Neural cell (in vitro differentiated cells): ENCODE results near the gene PNISR. TPM values are rescaled to one million over a fixed set of nuclear protein-coding genes. Genes with fewer than 3 reads are reported as not detected.

Experiments used
- H2AFZ ChIP-seq: fragments of 200-600, 300-800 bp; sonication (generic), shearing (Covaris generic); 2 replicates; pipeline ENCODE4 v1.6.0; 2014; ENCODE audit warnings: low read depth, mild to moderate bottlenecking, antibody characterized with exemption, low read length, moderate library complexity
- H3F3A ChIP-seq: fragments of 200-600 bp; shearing (Covaris generic); 2 replicates; pipeline ENCODE4 v1.6.1; 2016; ENCODE audit warnings: mild to moderate bottlenecking, moderate library complexity, mixed read lengths, antibody characterized with exemption, low read length; ENCODE audit not compliant: insufficient read depth, poor library complexity, severe bottlenecking
- H3K27ac ChIP-seq: fragments of 200-600, 300-800 bp; sonication (generic), shearing (Covaris generic); 2 replicates; pipeline ENCODE4 v1.5.1; 2014; ENCODE audit warnings: mild to moderate bottlenecking, low read length, moderate library complexity
- H3K27me3 ChIP-seq: fragments of 300-800, 200-600 bp; sonication (generic), shearing (Covaris generic); 2 replicates; pipeline ENCODE4 v1.6.0; 2014; ENCODE audit warnings: mild to moderate bottlenecking, low read depth, low read length, moderate library complexity; ENCODE audit not compliant: insufficient read depth
- H3K36me3 ChIP-seq: fragments of 300-800, 200-600 bp; sonication (generic), shearing (Covaris generic); 2 replicates; pipeline ENCODE4 v1.5.1; 2014; ENCODE audit warnings: mild to moderate bottlenecking, antibody characterized with exemption, low read length, moderate library complexity; ENCODE audit not compliant: insufficient read depth
- H3K4me2 ChIP-seq: fragments of 300-800, 200-600 bp; sonication (generic), shearing (Covaris generic); 2 replicates; pipeline ENCODE4 v1.6.0; 2014; ENCODE audit warnings: mild to moderate bottlenecking, low read length
- H3K4me3 ChIP-seq: fragments of 300-800, 200-600 bp; sonication (generic), shearing (Covaris generic); 2 replicates; pipeline ENCODE4 v1.5.1; 2014; ENCODE audit warnings: mild to moderate bottlenecking, low read length, moderate library complexity
- H3K79me2 ChIP-seq: fragments of 200-600 bp; shearing (Covaris generic); replicated peaks from 2 replicates; pipeline ENCODE4 v1.6.0; 2014; ENCODE audit warnings: mild to moderate bottlenecking, low read length, moderate library complexity; ENCODE audit not compliant: insufficient read depth
- H3K9ac ChIP-seq: fragments of 300-800, 200-600 bp; sonication (generic), shearing (Covaris generic); 2 replicates; pipeline ENCODE4 v1.6.1; 2016; ENCODE audit warnings: mild to moderate bottlenecking, low read length, mixed read lengths
- H3K9me2 ChIP-seq: fragments of 200-600 bp; shearing (Covaris generic); 2 replicates; pipeline ENCODE4 v1.6.1; 2016; ENCODE audit warnings: mild to moderate bottlenecking, low read length, mixed read lengths; ENCODE audit not compliant: insufficient read depth
- H3K9me3 ChIP-seq: fragments of 200-600, 300-800 bp; sonication (generic), shearing (Covaris generic); 2 replicates; pipeline ENCODE4 v1.6.1; 2016; ENCODE audit warnings: mild to moderate bottlenecking, mixed run types, low read length, moderate library complexity, mixed read lengths
- H4K20me1 ChIP-seq: fragments of 200-600 bp; shearing (Covaris generic); 2 replicates; pipeline ENCODE4 v1.6.1; 2016; ENCODE audit warnings: mild to moderate bottlenecking, mixed run types; ENCODE audit not compliant: insufficient read depth
- EP300 ChIP-seq: fragments of 450-650 bp; conservative IDR thresholded peaks from 2 replicates; pipeline ENCODE4 v1.6.1; 2014; ENCODE audit warnings: antibody characterized with exemption, mild to moderate bottlenecking, moderate library complexity; ENCODE audit not compliant: poor library complexity, severe bottlenecking
- EZH2 ChIP-seq: fragments of 200-600, 300-800 bp; shearing (Covaris generic), sonication (generic); IDR thresholded peaks from 2 replicates; pipeline ENCODE4 v1.6.1; 2014; ENCODE audit warnings: antibody characterized with exemption, low read length, borderline replicate concordance, mild to moderate bottlenecking; ENCODE audit not compliant: insufficient read depth, poor library complexity, severe bottlenecking
- MXI1 ChIP-seq: fragments of 450-650 bp; conservative IDR thresholded peaks from 2 replicates; pipeline ENCODE4 v1.6.1; 2014; ENCODE audit warnings: antibody characterized with exemption, mild to moderate bottlenecking; ENCODE audit not compliant: poor library complexity, severe bottlenecking
- POLR2AphosphoS5 ChIP-seq: IDR thresholded peaks from 2 replicates; pipeline ENCODE4 v1.6.1; 2012
- RAD21 ChIP-seq: fragments of 450-650 bp; conservative IDR thresholded peaks from 2 replicates; pipeline ENCODE4 v1.6.1; 2014; ENCODE audit warnings: antibody characterized with exemption, mild to moderate bottlenecking, moderate library complexity
- SMC3 ChIP-seq: fragments of 450-650 bp; conservative IDR thresholded peaks from 2 replicates; pipeline ENCODE4 v1.6.1; 2014; ENCODE audit warnings: antibody characterized with exemption, mild to moderate bottlenecking, moderate library complexity; ENCODE audit not compliant: poor library complexity
- TAF1 ChIP-seq: IDR thresholded peaks from 2 replicates; pipeline ENCODE4 v1.6.1; 2012; ENCODE audit warnings: low read depth
- polyA plus RNA-seq: library from polyadenylated mRNA; depleted of rRNA; stranded (reverse); fragments of >200 nt; gene quantifications from 2 replicates; pipeline ENCODE4 v1.2.3, GENCODE V29; 2014
- TF ChIP-seq, protein P1 (sequence below): fragments of 450-650 bp; IDR thresholded peaks from 2 replicates; pipeline ENCODE4 v1.5.1; 2014; ENCODE audit warnings: antibody characterized with exemption, mild to moderate bottlenecking, moderate library complexity; ENCODE audit not compliant: poor library complexity, severe bottlenecking
- TF ChIP-seq, protein P2 (sequence below): IDR thresholded peaks from 2 replicates; pipeline ENCODE4 v1.6.1; 2012; ENCODE audit warnings: borderline replicate concordance

Gene PNISR
- polyA plus RNA-seq, 1 donor from 2014 or later: 391 TPM

DNA sequence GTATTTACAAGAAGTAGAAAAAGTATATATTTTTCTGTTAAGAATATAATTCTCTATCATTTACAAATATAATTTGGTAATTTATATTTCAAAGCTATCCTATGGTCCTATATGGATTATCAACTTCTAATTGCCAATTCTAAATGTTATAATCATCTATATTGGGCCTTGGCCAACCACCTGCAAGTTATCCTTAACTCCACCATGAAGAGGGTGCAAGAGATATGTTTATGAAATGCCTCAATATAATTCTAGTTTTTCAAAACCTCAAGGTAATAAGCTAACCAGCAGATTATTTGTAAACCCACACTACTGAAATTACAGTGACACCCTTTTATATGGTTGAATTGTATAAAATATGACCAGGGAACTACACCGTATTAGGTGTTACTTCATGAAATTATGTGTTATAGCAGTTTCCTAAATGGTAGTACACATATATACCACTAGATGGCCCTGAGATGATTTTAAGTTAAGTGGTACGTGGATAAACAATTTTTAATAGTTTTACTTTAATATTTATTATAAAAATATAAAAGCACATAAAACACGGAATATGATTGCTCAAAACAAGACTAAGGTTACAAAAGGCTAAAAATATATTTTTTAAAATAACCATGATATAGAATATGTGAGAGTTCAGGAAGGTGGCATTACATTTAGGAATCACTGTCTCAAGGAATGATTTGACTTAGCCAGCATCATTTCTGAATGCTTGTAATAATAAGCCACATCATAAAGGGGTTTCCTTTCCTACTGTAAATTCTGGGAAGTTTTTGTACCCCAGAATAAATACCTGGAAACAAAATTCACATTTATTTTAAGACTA, 9.8 kb upstream of the PNISR start:
- H3K4me2 ChIP-seq: no peak overlapping the region
- TF ChIP-seq, protein P1, sequence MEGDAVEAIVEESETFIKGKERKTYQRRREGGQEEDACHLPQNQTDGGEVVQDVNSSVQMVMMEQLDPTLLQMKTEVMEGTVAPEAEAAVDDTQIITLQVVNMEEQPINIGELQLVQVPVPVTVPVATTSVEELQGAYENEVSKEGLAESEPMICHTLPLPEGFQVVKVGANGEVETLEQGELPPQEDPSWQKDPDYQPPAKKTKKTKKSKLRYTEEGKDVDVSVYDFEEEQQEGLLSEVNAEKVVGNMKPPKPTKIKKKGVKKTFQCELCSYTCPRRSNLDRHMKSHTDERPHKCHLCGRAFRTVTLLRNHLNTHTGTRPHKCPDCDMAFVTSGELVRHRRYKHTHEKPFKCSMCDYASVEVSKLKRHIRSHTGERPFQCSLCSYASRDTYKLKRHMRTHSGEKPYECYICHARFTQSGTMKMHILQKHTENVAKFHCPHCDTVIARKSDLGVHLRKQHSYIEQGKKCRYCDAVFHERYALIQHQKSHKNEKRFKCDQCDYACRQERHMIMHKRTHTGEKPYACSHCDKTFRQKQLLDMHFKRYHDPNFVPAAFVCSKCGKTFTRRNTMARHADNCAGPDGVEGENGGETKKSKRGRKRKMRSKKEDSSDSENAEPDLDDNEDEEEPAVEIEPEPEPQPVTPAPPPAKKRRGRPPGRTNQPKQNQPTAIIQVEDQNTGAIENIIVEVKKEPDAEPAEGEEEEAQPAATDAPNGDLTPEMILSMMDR: peak; percentile 59
- no peak for TF ChIP-seq TAF1
- TF ChIP-seq EZH2: no peak
- TF ChIP-seq RAD21: peak; percentile 22
- peak; percentile 33 for TF ChIP-seq SMC3

DNA sequence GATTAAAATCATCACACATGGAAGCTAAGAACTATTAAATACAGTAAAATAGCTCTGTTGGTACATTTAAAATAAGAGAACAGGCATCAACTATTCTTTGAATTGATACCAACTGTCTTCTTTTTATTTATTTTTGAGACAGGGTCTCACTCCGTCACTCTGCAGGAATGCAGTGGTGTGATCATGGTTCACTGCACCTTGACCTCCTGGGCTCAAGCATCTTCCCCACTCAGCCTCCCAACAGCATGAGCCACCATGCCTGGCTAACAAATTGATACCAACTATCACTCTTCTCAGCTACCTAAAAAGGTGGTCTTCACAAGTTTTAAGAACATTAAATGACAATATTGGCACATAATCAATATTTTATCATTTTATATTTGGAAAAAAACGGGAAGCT, 7.8 kb upstream of the PNISR start:
- H3F3A ChIP-seq: no peaks in the 10 kb centered on the region
- H3K27ac ChIP-seq: no peak overlapping the region
- no peaks in the 10 kb centered on the region for H3K36me3 ChIP-seq
- H3K9ac ChIP-seq: no peak overlapping the region
- no peaks in the 10 kb centered on the region for H3K79me2 ChIP-seq
- H3K27me3 ChIP-seq: no peaks in the 10 kb centered on the region
- H2AFZ ChIP-seq: no peak overlapping the region
- H3K9me2 ChIP-seq: no peaks in the 10 kb centered on the region
- no peak overlapping the region for H3K4me3 ChIP-seq
- no peak overlapping the region for H3K4me2 ChIP-seq
- TF ChIP-seq, protein P2, sequence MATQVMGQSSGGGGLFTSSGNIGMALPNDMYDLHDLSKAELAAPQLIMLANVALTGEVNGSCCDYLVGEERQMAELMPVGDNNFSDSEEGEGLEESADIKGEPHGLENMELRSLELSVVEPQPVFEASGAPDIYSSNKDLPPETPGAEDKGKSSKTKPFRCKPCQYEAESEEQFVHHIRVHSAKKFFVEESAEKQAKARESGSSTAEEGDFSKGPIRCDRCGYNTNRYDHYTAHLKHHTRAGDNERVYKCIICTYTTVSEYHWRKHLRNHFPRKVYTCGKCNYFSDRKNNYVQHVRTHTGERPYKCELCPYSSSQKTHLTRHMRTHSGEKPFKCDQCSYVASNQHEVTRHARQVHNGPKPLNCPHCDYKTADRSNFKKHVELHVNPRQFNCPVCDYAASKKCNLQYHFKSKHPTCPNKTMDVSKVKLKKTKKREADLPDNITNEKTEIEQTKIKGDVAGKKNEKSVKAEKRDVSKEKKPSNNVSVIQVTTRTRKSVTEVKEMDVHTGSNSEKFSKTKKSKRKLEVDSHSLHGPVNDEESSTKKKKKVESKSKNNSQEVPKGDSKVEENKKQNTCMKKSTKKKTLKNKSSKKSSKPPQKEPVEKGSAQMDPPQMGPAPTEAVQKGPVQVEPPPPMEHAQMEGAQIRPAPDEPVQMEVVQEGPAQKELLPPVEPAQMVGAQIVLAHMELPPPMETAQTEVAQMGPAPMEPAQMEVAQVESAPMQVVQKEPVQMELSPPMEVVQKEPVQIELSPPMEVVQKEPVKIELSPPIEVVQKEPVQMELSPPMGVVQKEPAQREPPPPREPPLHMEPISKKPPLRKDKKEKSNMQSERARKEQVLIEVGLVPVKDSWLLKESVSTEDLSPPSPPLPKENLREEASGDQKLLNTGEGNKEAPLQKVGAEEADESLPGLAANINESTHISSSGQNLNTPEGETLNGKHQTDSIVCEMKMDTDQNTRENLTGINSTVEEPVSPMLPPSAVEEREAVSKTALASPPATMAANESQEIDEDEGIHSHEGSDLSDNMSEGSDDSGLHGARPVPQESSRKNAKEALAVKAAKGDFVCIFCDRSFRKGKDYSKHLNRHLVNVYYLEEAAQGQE: no peak
- TF ChIP-seq, protein P1: no peak
- no peak for TF ChIP-seq RAD21
- TF ChIP-seq EP300: no peak
- no peak for TF ChIP-seq SMC3
- no peak for TF ChIP-seq MXI1
- no peak for TF ChIP-seq TAF1
- TF ChIP-seq POLR2AphosphoS5: no peak
- TF ChIP-seq EZH2: no peak
- H3K9me3 ChIP-seq: no peaks in the 10 kb centered on the region
- no peaks in the 10 kb centered on the region for H4K20me1 ChIP-seq

More for the DNA sequence above, 9.8 kb upstream of the PNISR start:
- H3K79me2 ChIP-seq: no peaks in the 10 kb centered on the region
- no peaks in the 10 kb centered on the region for H4K20me1 ChIP-seq
- H3K9ac ChIP-seq: no peak overlapping the region
- no peaks in the 10 kb centered on the region for H3K36me3 ChIP-seq
- no peaks in the 10 kb centered on the region for H3K9me2 ChIP-seq
- H3K9me3 ChIP-seq: no peaks in the 10 kb centered on the region
- H3K4me3 ChIP-seq: no peak overlapping the region
- no peak overlapping the region for H2AFZ ChIP-seq
- no peaks in the 10 kb centered on the region for H3K27me3 ChIP-seq
- no peaks in the 10 kb centered on the region for H3F3A ChIP-seq
- no peak overlapping the region for H3K27ac ChIP-seq
